ENCODE measurements around the gene BMP6.

- TF ChIP-seq POLR2A (IDR thresholded peaks at IDR 0.05; ENCODE audit: control extremely low read depth in 1 of 2, low read depth in 2 of 2, low read length in 2 of 2), result no peak
- peak; percentile 67 to 71; a peak in 1 of 4 replicates for TF ChIP-seq HDAC2 (IDR thresholded peaks at IDR 0.05; ENCODE audit: borderline replicate concordance in 1 of 2, low read depth in 2 of 2, low read length in 2 of 2)
- TF ChIP-seq, protein P1, sequence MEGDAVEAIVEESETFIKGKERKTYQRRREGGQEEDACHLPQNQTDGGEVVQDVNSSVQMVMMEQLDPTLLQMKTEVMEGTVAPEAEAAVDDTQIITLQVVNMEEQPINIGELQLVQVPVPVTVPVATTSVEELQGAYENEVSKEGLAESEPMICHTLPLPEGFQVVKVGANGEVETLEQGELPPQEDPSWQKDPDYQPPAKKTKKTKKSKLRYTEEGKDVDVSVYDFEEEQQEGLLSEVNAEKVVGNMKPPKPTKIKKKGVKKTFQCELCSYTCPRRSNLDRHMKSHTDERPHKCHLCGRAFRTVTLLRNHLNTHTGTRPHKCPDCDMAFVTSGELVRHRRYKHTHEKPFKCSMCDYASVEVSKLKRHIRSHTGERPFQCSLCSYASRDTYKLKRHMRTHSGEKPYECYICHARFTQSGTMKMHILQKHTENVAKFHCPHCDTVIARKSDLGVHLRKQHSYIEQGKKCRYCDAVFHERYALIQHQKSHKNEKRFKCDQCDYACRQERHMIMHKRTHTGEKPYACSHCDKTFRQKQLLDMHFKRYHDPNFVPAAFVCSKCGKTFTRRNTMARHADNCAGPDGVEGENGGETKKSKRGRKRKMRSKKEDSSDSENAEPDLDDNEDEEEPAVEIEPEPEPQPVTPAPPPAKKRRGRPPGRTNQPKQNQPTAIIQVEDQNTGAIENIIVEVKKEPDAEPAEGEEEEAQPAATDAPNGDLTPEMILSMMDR (IDR thresholded peaks at IDR 0.05; ENCODE audit: control extremely low read depth in 1 of 3, insufficient read depth in 1 of 3, low read depth in 1 of 3, low read length in 3 of 3), result no peak
Observed at GRCh38 chr6:7684843-7685242, 41.1 kb upstream of the BMP6 start.

All from H1 (cell line).